ENCODE data around the gene ARHGAP33.
A peak's percentile ranks its signal among the peaks of the same experiment; 100 is the strongest.

The ARHGAP33 gene

GRCh38 chr19:35740423-35741202 is 34.8 kb upstream of the ARHGAP33 start:
- FAIRE-seq: peak; percentile 86

- no peak for FAIRE-seq
Measured at GRCh38 chr19:35741203-35741515, 34.2 kb upstream of the ARHGAP33 start.

GRCh38 chr19:35742121-35742724 is 33.1 kb upstream of the ARHGAP33 start, which contains the start of gene IGFLR1:
IGFLR1 (minus strand) TSS chr19:35742452; CDS start chr19:35741180, 1,272 bp downstream.
- FAIRE-seq: no peak

GRCh38 chr19:35743640-35744429 is 31.5 kb upstream of the ARHGAP33 start:
- no peak for FAIRE-seq

- FAIRE-seq: peak; percentile 82
Measured at GRCh38 chr19:35744430-35745327, 30.7 kb upstream of the ARHGAP33 start.

GRCh38 chr19:35745328-35746086 is 29.9 kb upstream of the ARHGAP33 start, which contains the start of the genes PSENEN and U2AF1L4:
PSENEN (plus strand) TSS chr19:35745651; CDS start chr19:35745931, 280 bp downstream.
U2AF1L4 (minus strand) TSS chr19:35745418; CDS start chr19:35745391, 27 bp downstream.
- FAIRE-seq: peak; percentile 98

GRCh38 chr19:35746087-35746462 is 29.3 kb upstream of the ARHGAP33 start:
- FAIRE-seq: no peak

GRCh38 chr19:35746531-35746930 is 28.8 kb upstream of the ARHGAP33 start:
- FAIRE-seq: no peak

- FAIRE-seq: peak; percentile 97
Measured at GRCh38 chr19:35748106-35749020, 27.0 kb upstream of the ARHGAP33 start, which contains the start of gene LIN37. LIN37 (plus strand) TSS chr19:35748576; CDS start chr19:35748725, 149 bp downstream.

GRCh38 chr19:35750167-35750566 is 25.2 kb upstream of the ARHGAP33 start:
- no peak for FAIRE-seq

- FAIRE-seq: no peak
Measured at GRCh38 chr19:35751839-35752745, 23.3 kb upstream of the ARHGAP33 start.

GRCh38 chr19:35752746-35753350 is 22.5 kb upstream of the ARHGAP33 start:
- FAIRE-seq: no peak

GRCh38 chr19:35753634-35754369 is 21.6 kb upstream of the ARHGAP33 start:
- no peak for FAIRE-seq

- no peak for FAIRE-seq
Measured at GRCh38 chr19:35754370-35755130, 20.8 kb upstream of the ARHGAP33 start.

- no peak for FAIRE-seq
Measured at GRCh38 chr19:35755131-35755549, 20.2 kb upstream of the ARHGAP33 start.

- FAIRE-seq: no peak
Measured at GRCh38 chr19:35755550-35756376, 19.6 kb upstream of the ARHGAP33 start.

Measured in A204.1 (cell line).